Measurements from ENCODE around the gene CLSTN3. TPM values are rescaled to one million over a fixed set of nuclear protein-coding genes. Genes with fewer than 3 reads are reported as not detected.

Gene CLSTN3
- 111 and 153 TPM in 2 replicates for total RNA-seq (2021)
- percentile 80 among the genes with signal in this experiment for Bru-seq, nascent RNA
- BruChase-seq, experiment 1, labeled RNA remaining after a 2-hour chase, result percentile 92 among the genes with signal in this experiment
- percentile 93 among the genes with signal in this experiment for BruChase-seq, experiment 2, labeled RNA remaining after a 6-hour chase
- long read RNA-seq, full-length matches to known transcripts, result 7 of 26 reads
- long read RNA-seq, partial matches to known transcripts, result 8 of 26 reads
- long read RNA-seq, other reads (novel, unspliced or antisense), result 11 of 26 reads

DNA sequence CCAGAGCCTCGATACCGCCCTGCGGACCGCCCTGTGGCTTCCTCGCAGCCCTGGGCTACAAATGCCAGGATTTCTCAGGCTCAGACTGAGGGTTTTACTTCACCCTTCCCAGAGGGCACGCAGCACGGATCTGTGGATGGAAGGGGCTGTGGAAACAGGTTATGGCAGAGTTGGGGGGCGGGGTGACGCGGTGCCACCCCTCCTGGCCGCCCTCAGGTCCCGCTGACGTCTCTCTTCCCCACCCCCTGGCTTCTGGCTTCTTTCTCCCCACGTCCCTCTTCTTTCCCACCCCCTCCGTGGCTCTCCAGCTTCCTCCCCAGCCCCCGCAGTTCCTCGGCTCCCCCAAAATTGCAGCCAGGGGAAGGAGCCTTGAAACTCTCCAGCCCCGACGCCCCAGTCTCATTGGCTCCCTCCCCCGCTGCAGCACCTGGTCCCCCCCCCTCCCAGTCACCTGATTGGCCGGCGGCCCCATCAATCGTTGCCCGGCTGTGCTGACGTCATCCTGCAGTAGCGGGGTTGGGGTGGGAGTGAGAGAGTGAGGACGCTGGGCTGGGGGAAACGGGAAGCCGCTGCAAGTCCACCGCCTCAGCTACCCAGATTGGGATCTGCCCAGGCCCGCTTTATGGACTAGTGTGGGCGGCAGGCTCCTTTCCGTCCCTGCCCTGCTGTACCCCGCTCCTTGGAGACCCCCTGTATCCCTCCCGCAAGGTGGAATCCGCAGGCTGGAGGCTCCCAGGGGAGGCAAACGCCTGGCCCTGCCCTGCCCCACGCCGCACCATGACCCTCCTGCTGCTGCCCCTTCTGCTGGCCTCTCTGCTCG, at the start of gene CLSTN3:
Gene CLSTN3 (plus strand): TSS at position 500 of the 820 bp plus-strand sequence. CDS start 278 bp downstream, at position 778.
- H3F3A ChIP-seq (ENCODE audit: insufficient read depth, low read depth), result peaks cover 6% of the 10 kb centered on the region; the same call in 1 of the 2 replicates
- no peaks in the 10 kb centered on the region for H3K9me2 ChIP-seq (ENCODE audit: insufficient read depth)
- H4K20me1 ChIP-seq (ENCODE audit: insufficient read depth), result no peaks in the 10 kb centered on the region
- POLR2A ChIA-PET (ENCODE audit: unreplicated experiment), result interaction anchor here (0.6 to 1.1 kb wide), 8 partner anchors 13 to 641 kb away, joined by 3 to 20 read pairs (median 7); partner anchors contain the start of gene TPI1
- peaks cover 19% of the 10 kb centered on the region for H3K4me1 ChIP-seq (replicated peaks; ENCODE audit: insufficient read depth)
- H2AFZ ChIP-seq, result peak within 1 kb of the TSS; percentile 82
- TF ChIP-seq CTCF (conservative IDR thresholded peaks at IDR 0.05) (no peak), EZH2 (IDR thresholded peaks at IDR 0.05; ENCODE audit: low read depth) (no peak)
- H3K4me2 ChIP-seq, result peak within 1 kb of the TSS; percentile 98
- no peak within 1 kb of the TSS for H3K27ac ChIP-seq
- H3K27me3 ChIP-seq (ENCODE audit: insufficient read depth, low read depth), result no peaks in the 10 kb centered on the region
- H3K9me3 ChIP-seq (ENCODE audit: insufficient read depth, low read depth), result no peaks in the 10 kb centered on the region
- peaks cover 5% of the 10 kb centered on the region; the same call in 1 of the 2 replicates for H3K79me2 ChIP-seq (ENCODE audit: low read depth)
- intact Hi-C loops (cut with micrococcal nuclease; ENCODE audit: unreplicated experiment), result loop anchor here (1.0 kb wide), 1 partner anchor 257 kb away; the partner anchor contains the start of gene SPSB2
- H3K4me3 ChIP-seq, result peak within 1 kb of the TSS; percentile 66
- peak; percentile 54 to 87 for DNase-seq
- BruUV-seq (replicated peaks), result no TSS peak
- no peaks in the 10 kb centered on the region; the same call in 1 of the 2 replicates for H3K36me3 ChIP-seq (ENCODE audit: low read depth)
- CTCF ChIA-PET, result interaction anchor here (0.6 to 0.7 kb wide), 2 partner anchors 111 to 203 kb away, joined by 4 to 7 read pairs; no protein-coding TSS in a partner anchor

GRCh38 chr12:7081037-7081436, 49.1 kb upstream of the CLSTN3 start:
- Histone ChIP-seq H3K9me2 (ENCODE audit: insufficient read depth) (no peaks in the 10 kb centered on the region), H3K36me3 (ENCODE audit: low read depth) (no peaks in the 10 kb centered on the region), H3K4me2 (no peak overlapping the region), H3K27me3 (ENCODE audit: insufficient read depth, low read depth) (no peaks in the 10 kb centered on the region), H3K9me3 (ENCODE audit: insufficient read depth, low read depth) (no peaks in the 10 kb centered on the region; the same call in 1 of the 2 replicates), H2AFZ (no peak overlapping the region), H3K27ac (no peak overlapping the region), H3K79me2 (ENCODE audit: low read depth) (no peaks in the 10 kb centered on the region), H3K4me1 (replicated peaks; ENCODE audit: insufficient read depth) (peaks cover 19% of the 10 kb centered on the region), H4K20me1 (ENCODE audit: insufficient read depth) (no peaks in the 10 kb centered on the region), H3K4me3 (no peak overlapping the region), H3F3A (ENCODE audit: insufficient read depth, low read depth) (peaks cover 21% of the 10 kb centered on the region)
- BruUV-seq (replicated peaks), result no TSS peak
- CTCF ChIA-PET, result no interaction called here
- POLR2A ChIA-PET (ENCODE audit: unreplicated experiment), result interaction anchor here (0.6 to 2.1 kb wide), 2 partner anchors 12 to 29 kb away, joined by 6 to 17 read pairs; no protein-coding TSS in a partner anchor
- TF ChIP-seq EZH2 (IDR thresholded peaks at IDR 0.05; ENCODE audit: low read depth), result no peak
- no peak for TF ChIP-seq CTCF (conservative IDR thresholded peaks at IDR 0.05)
- intact Hi-C loops (cut with micrococcal nuclease; ENCODE audit: unreplicated experiment), result no loop called here
- DNase-seq, result no peak

DNA sequence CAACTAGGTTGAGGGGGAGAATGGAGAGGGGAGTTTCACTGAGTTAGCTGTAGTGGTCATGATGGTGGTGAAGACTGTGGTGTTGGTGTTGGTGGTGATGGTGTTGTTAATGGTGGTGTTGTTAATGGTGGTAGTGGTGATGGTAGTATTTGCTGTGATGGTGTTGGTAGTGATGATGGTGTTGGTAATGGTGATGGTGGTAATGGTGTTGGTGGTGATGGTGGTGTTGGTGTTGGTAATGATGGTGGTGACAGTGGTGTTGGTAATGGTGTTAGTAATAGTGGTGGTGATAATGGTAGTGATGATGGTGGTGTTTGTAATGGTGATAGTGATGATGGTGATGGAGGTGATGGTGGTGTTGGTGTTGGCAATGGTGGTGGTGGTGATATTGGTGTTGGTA, 47.0 kb upstream of the CLSTN3 start:
- H3K27ac ChIP-seq, result no peak overlapping the region
- intact Hi-C loops (cut with micrococcal nuclease; ENCODE audit: unreplicated experiment), result no loop called here

More for the DNA sequence above, 47.0 kb upstream of the CLSTN3 start:
- peaks cover 19% of the 10 kb centered on the region for H3K4me1 ChIP-seq (replicated peaks; ENCODE audit: insufficient read depth)
- no peaks in the 10 kb centered on the region for H3K36me3 ChIP-seq (ENCODE audit: low read depth)
- ChIA-PET CTCF (no interaction called here), POLR2A (ENCODE audit: unreplicated experiment) (no interaction called here)
- H3K4me3 ChIP-seq, result no peak overlapping the region
- no peaks in the 10 kb centered on the region for H4K20me1 ChIP-seq (ENCODE audit: insufficient read depth)
- no peak for DNase-seq
- no peaks in the 10 kb centered on the region for H3K9me2 ChIP-seq (ENCODE audit: insufficient read depth)
- peaks cover 21% of the 10 kb centered on the region for H3F3A ChIP-seq (ENCODE audit: insufficient read depth, low read depth)
- TF ChIP-seq EZH2 (IDR thresholded peaks at IDR 0.05; ENCODE audit: low read depth), result no peak
- no peak for TF ChIP-seq CTCF (conservative IDR thresholded peaks at IDR 0.05)
- BruUV-seq (replicated peaks), result no TSS peak
- H3K79me2 ChIP-seq (ENCODE audit: low read depth), result no peaks in the 10 kb centered on the region
- no peak overlapping the region for H3K4me2 ChIP-seq
- H3K9me3 ChIP-seq (ENCODE audit: insufficient read depth, low read depth), result no peaks in the 10 kb centered on the region; the same call in 1 of the 2 replicates
- H3K27me3 ChIP-seq (ENCODE audit: insufficient read depth, low read depth), result no peaks in the 10 kb centered on the region
- H2AFZ ChIP-seq, result no peak overlapping the region
